ENCODE measurements around the gene AGER. TPM values are rescaled to one million over a fixed set of nuclear protein-coding genes. Genes with fewer than 3 reads are reported as not detected.
A peak's percentile ranks its signal among the peaks of the same experiment; 100 is the strongest.

AGER gene
- total and polyA plus RNA-seq, 9 of the 15 experiments (the other 6 are each of a cell fraction or from before 2014, with no cell fraction given), result 1.2 to 11.5 (median 4.1) TPM

DNA sequence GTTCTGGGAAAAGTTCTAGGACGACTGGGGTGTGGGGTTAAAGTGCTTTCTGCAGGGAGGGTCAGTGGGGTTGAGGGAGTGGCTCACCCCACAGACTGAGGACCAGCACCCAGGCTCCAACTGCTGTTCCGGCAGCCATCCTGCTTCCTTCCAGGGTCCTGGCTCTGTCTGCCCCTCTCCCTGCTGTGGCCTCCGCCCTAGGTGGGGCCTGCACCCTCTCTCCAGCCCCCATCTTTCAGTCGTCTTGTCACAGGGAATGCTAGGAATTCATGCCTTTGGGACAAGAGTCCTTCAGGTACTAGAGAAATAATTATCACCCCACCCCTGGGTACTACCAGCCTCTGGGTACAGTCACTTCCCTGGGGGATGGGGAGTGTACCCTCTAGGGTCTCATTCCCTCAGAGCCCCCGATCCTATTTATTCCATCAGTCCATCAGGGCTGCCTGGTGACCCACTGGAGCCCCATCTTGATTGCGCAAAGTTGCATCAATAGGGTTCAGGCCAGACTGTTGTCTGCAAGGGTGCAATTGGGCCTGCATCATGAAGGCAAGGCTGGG lies at the start of gene AGER (continued):
- TF ChIP-seq, protein P1, sequence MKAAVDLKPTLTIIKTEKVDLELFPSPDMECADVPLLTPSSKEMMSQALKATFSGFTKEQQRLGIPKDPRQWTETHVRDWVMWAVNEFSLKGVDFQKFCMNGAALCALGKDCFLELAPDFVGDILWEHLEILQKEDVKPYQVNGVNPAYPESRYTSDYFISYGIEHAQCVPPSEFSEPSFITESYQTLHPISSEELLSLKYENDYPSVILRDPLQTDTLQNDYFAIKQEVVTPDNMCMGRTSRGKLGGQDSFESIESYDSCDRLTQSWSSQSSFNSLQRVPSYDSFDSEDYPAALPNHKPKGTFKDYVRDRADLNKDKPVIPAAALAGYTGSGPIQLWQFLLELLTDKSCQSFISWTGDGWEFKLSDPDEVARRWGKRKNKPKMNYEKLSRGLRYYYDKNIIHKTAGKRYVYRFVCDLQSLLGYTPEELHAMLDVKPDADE (conservative IDR thresholded peaks at IDR 0.05; ENCODE audit: control insufficient read depth, low read depth, low read length), result no peak
- TF ChIP-seq, protein P2, sequence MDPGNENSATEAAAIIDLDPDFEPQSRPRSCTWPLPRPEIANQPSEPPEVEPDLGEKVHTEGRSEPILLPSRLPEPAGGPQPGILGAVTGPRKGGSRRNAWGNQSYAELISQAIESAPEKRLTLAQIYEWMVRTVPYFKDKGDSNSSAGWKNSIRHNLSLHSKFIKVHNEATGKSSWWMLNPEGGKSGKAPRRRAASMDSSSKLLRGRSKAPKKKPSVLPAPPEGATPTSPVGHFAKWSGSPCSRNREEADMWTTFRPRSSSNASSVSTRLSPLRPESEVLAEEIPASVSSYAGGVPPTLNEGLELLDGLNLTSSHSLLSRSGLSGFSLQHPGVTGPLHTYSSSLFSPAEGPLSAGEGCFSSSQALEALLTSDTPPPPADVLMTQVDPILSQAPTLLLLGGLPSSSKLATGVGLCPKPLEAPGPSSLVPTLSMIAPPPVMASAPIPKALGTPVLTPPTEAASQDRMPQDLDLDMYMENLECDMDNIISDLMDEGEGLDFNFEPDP (CRISPR knock-in tag; IDR thresholded peaks at IDR 0.05), result 0 out of 2 replicates have a peak, but pooled peaks have one; percentile 60
- TF ChIP-seq NR4A1 (CRISPR knock-in tag; IDR thresholded peaks at IDR 0.05), result no peak
- peak; percentile 37; the same call in 1 of the 2 replicates for TF ChIP-seq NR4A1 (tag; IDR thresholded peaks at IDR 0.05)
- TF ChIP-seq, protein P3, sequence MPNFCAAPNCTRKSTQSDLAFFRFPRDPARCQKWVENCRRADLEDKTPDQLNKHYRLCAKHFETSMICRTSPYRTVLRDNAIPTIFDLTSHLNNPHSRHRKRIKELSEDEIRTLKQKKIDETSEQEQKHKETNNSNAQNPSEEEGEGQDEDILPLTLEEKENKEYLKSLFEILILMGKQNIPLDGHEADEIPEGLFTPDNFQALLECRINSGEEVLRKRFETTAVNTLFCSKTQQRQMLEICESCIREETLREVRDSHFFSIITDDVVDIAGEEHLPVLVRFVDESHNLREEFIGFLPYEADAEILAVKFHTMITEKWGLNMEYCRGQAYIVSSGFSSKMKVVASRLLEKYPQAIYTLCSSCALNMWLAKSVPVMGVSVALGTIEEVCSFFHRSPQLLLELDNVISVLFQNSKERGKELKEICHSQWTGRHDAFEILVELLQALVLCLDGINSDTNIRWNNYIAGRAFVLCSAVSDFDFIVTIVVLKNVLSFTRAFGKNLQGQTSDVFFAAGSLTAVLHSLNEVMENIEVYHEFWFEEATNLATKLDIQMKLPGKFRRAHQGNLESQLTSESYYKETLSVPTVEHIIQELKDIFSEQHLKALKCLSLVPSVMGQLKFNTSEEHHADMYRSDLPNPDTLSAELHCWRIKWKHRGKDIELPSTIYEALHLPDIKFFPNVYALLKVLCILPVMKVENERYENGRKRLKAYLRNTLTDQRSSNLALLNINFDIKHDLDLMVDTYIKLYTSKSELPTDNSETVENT (CRISPR knock-in tag; IDR thresholded peaks at IDR 0.05), result 0 out of 2 replicates have a peak, but pooled peaks have one; percentile 34
- peak; percentile 61 for TF ChIP-seq RBFOX2 (IDR thresholded peaks at IDR 0.05; ENCODE audit: low read depth, low read length)
- peak; percentile 73 for TF ChIP-seq ZNF583 (CRISPR knock-in tag; IDR thresholded peaks at IDR 0.05)
- 0 out of 2 replicates have a peak, but pooled peaks have one; percentile 7 for TF ChIP-seq TCF7 (IDR thresholded peaks at IDR 0.05; ENCODE audit: borderline replicate concordance)
- TF ChIP-seq, protein P4, sequence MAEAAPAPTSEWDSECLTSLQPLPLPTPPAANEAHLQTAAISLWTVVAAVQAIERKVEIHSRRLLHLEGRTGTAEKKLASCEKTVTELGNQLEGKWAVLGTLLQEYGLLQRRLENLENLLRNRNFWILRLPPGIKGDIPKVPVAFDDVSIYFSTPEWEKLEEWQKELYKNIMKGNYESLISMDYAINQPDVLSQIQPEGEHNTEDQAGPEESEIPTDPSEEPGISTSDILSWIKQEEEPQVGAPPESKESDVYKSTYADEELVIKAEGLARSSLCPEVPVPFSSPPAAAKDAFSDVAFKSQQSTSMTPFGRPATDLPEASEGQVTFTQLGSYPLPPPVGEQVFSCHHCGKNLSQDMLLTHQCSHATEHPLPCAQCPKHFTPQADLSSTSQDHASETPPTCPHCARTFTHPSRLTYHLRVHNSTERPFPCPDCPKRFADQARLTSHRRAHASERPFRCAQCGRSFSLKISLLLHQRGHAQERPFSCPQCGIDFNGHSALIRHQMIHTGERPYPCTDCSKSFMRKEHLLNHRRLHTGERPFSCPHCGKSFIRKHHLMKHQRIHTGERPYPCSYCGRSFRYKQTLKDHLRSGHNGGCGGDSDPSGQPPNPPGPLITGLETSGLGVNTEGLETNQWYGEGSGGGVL (CRISPR knock-in tag; IDR thresholded peaks at IDR 0.05), result no peak; the same call in 1 of the 2 replicates
- TF ChIP-seq SMAD4 (CRISPR knock-in tag; conservative IDR thresholded peaks at IDR 0.05), result peak; percentile 93
- no peak for TF ChIP-seq PHF21A (IDR thresholded peaks at IDR 0.05; ENCODE audit: borderline replicate concordance, low read depth)
- TF ChIP-seq KAT2B (IDR thresholded peaks at IDR 0.05; ENCODE audit: low read depth, low read length), result no peak
- TF ChIP-seq ZNF830 (CRISPR knock-in tag; IDR thresholded peaks at IDR 0.05), result peak; percentile 35; the same call in 1 of the 2 replicates
- TF ChIP-seq, protein P5, sequence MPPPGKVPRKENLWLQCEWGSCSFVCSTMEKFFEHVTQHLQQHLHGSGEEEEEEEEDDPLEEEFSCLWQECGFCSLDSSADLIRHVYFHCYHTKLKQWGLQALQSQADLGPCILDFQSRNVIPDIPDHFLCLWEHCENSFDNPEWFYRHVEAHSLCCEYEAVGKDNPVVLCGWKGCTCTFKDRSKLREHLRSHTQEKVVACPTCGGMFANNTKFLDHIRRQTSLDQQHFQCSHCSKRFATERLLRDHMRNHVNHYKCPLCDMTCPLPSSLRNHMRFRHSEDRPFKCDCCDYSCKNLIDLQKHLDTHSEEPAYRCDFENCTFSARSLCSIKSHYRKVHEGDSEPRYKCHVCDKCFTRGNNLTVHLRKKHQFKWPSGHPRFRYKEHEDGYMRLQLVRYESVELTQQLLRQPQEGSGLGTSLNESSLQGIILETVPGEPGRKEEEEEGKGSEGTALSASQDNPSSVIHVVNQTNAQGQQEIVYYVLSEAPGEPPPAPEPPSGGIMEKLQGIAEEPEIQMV (tag; conservative IDR thresholded peaks at IDR 0.05; ENCODE audit: low read depth), result 0 out of 2 replicates have a peak, but pooled peaks have one; percentile 38
- TF ChIP-seq, protein P6, sequence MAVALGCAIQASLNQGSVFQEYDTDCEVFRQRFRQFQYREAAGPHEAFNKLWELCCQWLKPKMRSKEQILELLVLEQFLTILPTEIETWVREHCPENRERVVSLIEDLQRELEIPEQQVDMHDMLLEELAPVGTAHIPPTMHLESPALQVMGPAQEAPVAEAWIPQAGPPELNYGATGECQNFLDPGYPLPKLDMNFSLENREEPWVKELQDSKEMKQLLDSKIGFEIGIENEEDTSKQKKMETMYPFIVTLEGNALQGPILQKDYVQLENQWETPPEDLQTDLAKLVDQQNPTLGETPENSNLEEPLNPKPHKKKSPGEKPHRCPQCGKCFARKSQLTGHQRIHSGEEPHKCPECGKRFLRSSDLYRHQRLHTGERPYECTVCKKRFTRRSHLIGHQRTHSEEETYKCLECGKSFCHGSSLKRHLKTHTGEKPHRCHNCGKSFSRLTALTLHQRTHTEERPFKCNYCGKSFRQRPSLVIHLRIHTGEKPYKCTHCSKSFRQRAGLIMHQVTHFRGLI (CRISPR knock-in tag; IDR thresholded peaks at IDR 0.05), result 0 out of 2 replicates have a peak, but pooled peaks have one; percentile 45
